HG02870 (cell line): ENCODE results near the gene FIG4.
A peak's percentile ranks its signal among the peaks of the same experiment; 100 is the strongest.
"Not testable (repeated sequence)": the region's sequence is repeated elsewhere in the genome, so short reads cannot be mapped to it uniquely, and the experiment has no call there.

Experiments used
- ATAC-seq: cut with Tn5 transposase; IDR thresholded peaks from one replicate; pipeline ENCODE4 v1.9.1; 2021; ENCODE audit warnings: mild to moderate bottlenecking, moderate library complexity; ENCODE audit not compliant: unreplicated experiment

FIG4 gene

DNA sequence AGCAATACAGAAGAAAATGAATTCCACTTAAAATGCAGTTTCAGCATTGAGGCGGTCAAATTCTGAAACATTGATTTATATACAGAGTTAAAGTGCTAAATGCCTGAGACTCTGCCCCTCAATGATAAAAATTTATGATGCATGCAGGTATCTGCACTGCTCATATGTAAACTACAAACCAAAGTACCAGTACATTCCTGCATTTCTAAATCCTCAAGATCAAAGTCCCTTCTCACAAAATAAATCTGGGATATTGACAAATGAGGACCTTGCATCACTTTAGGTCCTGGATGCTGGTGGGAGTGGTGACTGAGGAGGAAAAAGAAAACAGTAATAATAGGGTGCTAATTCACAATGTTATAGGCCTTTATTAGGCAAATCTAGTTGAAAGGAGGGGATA is 101.9 kb downstream of the FIG4 start:
- ATAC-seq, result no peak

DNA sequence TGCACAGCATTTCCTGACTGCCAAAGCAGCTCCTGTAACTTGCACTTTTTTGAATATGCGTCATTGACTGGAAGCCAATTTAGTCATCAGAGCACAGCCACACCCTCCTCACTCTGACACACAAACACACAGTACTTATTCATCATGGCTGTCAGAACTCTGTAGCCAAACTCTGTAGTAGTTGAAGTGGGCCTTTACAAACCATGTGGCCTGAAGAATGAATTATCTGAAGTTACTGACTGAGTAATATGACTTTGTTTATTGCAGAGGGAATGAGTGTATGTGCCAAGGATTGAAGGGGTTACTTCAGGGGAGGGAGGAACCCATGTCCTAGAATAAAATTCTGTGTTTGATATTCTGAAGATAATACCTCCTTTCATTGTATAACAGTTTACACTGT is 102.7 kb downstream of the FIG4 start:
- ATAC-seq, result no peak

DNA sequence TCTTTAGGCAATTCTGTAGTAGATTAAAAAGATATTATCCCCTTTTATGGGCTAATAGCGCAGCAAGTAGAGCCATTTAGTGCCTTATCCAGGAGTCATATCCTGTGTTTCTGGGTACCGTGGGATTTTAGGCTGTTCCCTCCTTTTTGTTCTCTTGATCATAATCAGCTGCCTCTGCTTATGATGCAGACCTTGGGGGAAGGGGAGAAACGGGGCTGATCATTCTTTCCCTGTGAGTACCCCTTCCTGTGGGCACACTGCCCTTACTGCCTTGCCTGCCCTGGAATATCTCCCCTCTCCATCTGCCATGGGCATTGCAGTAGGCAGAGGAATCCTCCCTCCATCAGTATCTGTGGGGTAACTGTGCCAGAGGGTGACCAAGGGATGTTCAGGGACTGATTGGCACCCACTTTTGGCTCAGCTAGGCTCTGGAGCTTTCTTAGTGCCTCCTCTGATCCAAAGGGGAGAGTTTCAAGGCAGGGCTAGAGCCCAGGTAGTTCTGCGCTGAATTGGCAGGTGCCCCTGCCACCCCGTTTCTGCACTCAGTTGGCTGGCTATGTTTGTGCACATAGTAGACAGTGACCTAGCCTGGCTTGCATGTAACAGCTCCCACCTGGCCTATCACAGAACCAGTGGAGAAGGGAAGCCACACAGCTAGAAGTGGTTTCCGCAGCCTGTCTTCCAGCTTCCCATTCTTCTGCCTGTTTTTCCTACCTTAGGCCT is 103.3 kb downstream of the FIG4 start:
- no peak for ATAC-seq

DNA sequence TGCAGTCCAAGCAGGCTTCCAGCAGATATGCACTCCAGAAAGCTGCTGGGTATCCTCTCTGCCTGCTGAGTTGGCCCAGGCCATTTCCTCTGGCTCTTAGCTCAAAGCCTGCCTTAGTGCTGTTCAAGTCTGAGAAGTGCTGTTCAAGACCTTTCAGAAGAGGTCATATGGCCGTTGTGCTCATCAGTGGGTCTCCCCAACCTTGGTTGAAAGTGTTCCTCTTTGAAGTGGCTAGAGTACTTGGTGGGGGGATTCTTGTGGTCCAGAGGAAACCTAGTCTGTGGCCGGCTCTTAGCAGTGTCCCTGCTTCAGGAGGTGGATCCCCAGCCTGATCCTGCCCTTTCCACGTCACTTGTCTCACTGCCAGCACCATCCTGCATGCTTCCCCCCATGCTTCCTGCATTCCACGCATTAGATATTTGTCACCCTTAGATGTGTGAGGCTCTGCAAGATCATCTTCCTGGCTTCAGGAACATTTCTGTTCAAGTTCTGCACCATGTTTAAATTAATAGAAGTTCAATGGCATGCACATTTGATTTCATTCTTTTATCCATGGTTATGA is 105.0 kb downstream of the FIG4 start:
- ATAC-seq, result no peak

- ATAC-seq, result no peak
Observed at GRCh38 chr6:109799129-109799528, 108.0 kb downstream of the FIG4 start.

DNA sequence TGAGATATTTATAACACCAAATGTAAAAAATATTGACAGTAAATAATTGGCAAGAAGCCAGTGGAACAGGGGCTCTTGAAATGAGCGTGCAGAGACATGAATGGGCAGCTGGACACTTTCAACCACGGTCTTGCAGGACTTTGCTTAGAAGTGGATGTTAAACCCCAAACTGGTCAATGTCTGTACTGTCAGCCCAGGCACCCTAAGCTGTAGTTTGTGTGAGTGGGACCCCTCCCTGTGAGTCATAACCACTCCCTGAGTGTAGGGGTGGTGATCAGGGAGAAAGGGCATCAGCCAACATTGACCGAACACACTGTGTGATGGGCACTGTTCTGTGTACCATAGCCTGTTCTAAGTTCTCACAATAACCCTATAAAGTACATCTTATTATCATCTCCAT is 108.6 kb downstream of the FIG4 start:
- no peak for ATAC-seq

DNA sequence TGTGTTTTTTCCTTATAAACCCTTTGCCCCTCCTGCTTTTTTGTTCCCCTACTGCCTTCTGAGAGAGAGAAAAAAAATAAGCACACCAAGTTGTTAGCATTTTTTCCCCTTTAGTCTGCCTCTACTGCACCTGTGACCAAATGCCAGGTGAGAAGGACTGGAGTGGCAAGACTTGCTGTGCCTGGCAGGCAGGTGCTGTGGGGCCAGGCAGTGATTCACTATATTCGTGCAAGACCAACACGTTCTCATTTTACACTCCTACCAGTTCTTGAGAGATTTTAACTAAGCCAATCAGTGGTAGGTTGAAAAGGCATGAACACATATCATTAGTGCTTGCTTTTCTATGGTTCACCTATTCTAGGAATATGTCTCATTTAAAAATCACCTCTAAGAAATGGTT is 109.7 kb downstream of the FIG4 start:
- ATAC-seq, result no peak

GRCh38 chr6:109801794-109802193 is 110.7 kb downstream of the FIG4 start:
- no peak for ATAC-seq

GRCh38 chr6:109804020-109804419 is 112.9 kb downstream of the FIG4 start:
- no peak for ATAC-seq

- no peak for ATAC-seq
Observed at GRCh38 chr6:109807881-109808280, 116.8 kb downstream of the FIG4 start.

DNA sequence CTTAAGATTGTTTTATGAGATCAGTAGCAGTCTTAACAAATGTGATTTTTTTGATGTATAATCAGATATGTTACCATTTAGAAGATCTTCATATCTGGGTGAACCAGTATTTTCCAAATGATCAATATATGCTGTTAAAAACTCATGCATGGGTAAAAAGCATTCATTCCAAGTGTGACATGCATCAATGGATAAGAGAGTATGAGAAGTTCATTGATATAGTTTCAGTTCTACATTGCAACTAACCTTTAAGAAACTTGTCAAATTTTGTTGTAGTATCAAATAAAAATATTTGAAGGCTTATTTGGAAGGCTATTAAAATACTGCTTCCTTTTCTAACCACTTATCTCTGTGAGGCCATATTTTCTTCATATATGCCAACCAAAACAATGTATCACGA is 117.7 kb downstream of the FIG4 start:
- no peak for ATAC-seq

GRCh38 chr6:109815054-109815453 is 124.0 kb downstream of the FIG4 start:
- no peak for ATAC-seq

DNA sequence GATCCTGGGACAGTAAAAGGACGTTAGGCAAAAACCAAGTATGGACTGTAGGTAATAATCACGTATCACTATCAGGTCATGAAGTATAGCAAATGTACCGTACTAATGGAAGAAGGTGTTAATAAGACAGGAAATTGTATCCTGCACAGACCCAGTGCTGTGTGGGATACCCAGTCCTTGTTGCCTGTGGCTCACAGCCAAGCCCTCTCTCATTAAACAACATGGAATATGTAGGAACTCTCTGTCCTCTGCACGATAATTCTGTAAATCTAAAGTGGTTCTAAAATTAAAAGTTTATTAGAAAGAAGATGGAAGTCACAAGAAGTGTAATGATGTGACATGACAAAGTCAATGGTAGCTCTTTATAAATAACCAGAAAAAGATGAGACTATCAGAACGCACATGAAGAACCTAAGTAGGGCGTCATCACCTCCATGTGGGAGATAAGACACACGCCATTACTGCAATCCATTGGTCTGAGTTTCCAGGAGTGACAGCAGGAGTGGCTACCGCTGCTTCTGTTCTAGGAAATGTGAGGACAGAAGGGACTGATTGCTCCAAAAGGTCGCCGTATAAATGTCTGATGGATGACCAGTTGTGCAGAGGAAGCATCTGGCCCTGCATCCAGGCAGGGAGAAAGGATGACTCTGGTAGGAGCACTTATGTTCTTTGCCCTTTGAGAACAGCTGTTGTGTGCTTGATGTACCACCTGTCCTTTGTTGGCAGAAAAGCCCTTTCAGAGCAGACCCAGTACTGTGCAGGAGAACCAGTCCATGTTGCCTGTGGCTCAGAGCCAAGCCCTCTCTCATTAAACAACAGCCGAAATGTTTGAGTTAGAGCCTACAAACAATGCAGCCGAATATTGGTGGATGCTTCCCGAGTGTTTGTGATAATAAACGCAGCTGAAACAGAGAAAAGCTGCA is 125.6 kb downstream of the FIG4 start:
- ATAC-seq, result no peak

DNA sequence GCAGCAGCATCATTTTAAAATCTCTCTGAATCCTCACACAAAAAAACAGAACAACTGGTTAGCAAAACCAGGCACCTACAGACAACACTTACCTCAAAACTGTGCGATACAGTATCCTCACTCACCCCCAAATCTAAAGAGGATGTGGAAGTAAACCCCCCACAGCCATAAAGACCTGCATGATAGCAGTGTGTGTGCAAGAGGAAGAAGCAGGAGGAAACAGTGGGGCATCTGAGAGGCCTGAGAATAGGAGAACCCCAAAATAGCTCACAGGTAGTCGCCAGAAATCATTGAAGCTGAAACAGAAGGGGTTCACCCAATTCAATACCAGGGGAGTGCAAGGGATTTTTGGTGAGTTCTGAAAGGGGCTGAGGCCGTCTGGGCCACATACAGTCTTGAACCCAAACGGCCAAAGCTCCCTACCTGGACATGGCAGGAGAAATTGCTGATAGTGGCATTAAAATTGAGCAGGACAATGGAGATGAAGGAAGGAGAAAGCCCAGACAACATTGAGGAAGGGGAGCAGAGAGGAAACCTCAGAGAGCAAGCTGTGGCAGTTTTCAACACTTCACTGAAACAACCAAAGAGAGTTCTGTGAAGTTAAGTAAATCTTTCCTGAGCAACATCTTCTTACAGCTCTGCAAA is 129.7 kb downstream of the FIG4 start:
- ATAC-seq, result peak; percentile 55

DNA sequence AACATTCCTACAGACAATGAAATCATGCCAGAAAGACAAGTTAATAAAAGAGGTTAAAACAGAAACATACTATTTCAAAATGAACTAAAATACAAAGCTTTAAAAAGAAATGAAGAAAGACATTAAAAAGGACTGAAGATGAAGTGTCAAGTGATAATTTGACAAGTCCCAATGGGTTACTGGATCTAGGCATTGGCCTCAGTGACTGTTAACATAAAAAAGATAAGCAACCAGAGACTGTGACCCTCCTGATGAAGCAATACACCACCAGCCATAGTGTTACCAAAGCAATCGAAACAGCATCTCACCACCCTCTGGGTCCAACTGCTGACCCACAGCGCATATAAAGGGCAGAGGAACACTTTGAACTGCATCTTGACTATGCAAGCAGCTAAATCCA is 130.3 kb downstream of the FIG4 start:
- ATAC-seq, result no peak

GRCh38 chr6:109824105-109824504 is 133.0 kb downstream of the FIG4 start:
- no peak for ATAC-seq

DNA sequence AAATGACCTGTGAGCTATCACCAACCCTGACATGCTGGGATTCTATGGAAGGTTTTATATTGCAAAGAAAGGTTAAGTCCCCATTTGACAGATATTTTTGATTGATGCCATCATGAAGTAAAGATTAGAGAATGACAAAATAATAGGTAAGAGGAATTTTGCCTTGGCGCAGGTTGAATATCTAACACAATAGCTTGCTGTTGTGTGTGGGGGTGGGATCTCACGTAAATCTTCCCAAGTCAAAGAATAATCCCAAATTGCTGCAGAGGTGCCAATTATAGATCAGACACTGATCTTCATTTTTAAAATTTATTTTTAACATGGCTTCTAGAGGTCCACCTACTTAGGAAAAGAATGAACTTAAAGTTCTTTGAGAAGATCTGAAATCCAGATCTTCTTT is 135.5 kb downstream of the FIG4 start:
- ATAC-seq, result no peak

DNA sequence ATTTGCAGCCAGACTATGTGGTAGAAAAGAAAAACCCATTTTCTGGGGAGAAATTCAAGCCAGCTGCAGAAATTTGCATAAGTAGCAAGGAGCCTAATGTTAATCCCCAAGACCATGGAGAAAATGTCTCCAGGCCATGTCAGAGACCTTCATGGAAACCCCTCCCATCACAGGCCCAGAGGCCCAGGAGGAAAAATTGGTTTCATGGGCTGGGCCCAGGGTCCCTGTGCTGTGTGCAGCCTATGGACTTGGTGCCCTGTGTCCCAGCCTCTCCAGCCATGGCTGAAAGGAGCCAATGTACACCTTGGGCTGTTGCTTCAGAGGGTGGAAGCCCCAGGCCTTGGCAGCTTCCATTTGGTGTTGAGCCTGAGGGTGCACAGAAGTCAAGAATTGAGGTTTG is 140.3 kb downstream of the FIG4 start:
- ATAC-seq, result not testable (repeated sequence)

GRCh38 chr6:109834131-109834530 is 143.0 kb downstream of the FIG4 start:
- no peak for ATAC-seq

DNA sequence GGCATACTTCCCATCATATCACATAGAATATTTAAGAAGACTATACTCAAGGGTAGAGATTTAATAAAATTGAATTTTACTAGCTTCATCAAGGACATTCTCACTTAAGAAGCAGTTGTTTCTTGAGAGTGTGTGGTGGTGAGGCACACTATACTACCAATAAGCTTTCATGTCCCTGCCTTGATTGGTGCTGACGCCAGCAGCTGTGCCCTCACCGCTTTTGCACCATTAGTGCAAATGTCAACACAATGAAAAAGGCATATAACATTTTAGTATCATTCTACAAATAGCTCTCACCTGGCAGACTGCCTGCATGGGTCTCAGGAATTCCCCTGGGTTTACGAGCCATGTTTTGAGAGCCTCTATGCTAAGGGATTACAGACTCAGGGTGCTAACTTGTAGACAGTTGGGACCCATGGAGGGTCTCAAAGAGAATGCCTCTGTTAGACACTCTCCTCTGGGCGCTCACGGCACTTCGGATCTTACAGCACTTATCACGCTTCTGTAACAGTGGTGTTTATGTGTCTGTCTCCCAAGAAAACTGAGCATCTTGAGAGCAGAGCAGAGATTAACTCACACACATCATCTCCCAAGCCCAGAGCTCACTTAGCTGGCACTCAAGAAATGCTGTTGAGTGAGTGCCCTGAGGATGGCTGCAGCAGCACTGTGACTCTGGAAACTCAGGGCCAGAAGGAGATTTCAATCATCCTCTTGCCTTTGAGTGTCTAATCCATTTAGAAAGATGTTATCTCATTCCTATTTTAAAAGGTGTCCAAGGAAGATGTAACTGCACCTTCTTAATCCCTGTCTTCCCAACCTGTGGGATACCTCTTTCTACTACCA is 143.7 kb downstream of the FIG4 start:
- no peak for ATAC-seq

GRCh38 chr6:109840034-109840433 is 148.9 kb downstream of the FIG4 start:
- ATAC-seq, result no peak
